GM18505 (cell line): ENCODE measurements around the gene CCL7.
"Not testable (repeated sequence)": the region's sequence is repeated elsewhere in the genome, so short reads cannot be mapped to it uniquely, and the experiment has no call there.

Source experiments
- ATAC-seq: cut with Tn5 transposase; IDR thresholded peaks from one replicate; pipeline ENCODE4 v1.9.1; 2021; ENCODE audit not compliant: unreplicated experiment
- POLR2A ChIP-seq: IDR thresholded peaks from 4 replicates; pipeline ENCODE4 v1.6.1; 2011; ENCODE audit warnings: borderline replicate concordance; ENCODE audit not compliant: insufficient read depth, insufficient read length; ENCODE audit errors: extremely low read depth

CCL7 gene

DNA sequence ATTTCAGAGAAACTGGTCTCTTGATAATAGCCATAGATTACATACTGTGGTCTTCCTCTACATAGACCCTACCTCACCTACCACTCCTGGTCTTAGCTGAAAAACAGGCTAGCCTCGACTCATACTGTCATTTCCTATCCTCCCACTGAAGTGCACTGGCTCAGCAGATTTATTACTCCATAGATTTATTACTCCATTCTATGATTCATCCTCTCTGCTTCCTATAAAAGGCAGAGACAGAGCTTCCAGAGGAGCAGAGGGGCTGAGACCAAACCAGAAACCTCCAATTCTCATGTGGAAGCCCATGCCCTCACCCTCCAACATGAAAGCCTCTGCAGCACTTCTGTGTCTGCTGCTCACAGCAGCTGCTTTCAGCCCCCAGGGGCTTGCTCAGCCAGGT is at the start of gene CCL7:
TSS of gene CCL7 (plus strand) at position 253 of the 400 bp plus-strand sequence. CDS start at position 323, 70 bp downstream.
- ATAC-seq, result no peak
- TF ChIP-seq POLR2A, result no peak

DNA sequence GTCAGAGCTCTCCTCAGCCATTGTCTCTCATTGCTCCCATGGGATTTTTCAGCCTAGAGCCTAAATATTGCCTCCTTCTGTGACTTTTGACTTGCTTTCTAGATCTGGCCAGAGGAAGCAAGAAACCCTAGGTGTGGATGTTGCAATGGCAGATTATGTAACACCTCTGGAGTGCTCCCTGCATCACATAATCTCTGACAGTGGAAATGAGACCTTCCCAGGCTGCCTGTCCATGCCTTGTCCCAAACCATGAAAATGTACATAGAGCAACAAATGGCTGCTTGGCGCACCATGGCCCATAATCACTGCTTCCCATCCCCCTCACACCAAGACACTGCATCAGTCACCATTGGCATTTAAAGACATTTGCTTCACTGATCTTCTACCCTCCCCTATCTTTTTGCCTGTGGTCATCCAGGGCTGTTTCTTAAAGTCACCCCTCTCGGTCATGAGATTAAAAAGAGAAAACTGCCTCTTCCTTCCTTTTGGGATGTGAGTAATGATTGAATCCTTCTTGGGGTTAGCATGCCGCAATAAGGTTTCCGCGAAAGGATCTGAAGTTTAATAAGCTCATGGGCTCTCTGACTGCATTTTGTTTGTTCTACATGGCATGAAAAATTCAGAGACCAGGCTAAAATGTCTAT is 49.1 kb upstream of the CCL7 start:
- TF ChIP-seq POLR2A, result no peak
- ATAC-seq, result no peak

DNA sequence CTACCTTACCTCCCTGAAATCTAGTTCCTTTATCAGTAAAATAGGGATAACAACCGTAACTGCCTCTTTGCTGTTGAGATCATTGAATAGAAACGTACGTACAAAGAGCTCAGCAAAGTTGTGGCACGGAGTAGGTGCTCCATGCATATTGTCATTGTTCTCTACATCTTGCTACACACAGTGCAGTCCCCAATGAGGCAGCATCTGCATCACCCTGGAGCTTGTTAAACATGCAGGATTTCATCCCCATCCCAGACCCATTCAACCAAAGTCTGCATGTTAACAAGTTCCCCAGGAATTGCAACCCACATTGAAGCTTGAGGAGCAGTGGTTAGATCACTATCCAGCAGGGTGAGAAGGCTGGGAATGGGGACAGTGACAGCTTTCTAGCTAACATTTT is 48.6 kb upstream of the CCL7 start:
- TF ChIP-seq POLR2A, result no peak
- ATAC-seq, result no peak

DNA sequence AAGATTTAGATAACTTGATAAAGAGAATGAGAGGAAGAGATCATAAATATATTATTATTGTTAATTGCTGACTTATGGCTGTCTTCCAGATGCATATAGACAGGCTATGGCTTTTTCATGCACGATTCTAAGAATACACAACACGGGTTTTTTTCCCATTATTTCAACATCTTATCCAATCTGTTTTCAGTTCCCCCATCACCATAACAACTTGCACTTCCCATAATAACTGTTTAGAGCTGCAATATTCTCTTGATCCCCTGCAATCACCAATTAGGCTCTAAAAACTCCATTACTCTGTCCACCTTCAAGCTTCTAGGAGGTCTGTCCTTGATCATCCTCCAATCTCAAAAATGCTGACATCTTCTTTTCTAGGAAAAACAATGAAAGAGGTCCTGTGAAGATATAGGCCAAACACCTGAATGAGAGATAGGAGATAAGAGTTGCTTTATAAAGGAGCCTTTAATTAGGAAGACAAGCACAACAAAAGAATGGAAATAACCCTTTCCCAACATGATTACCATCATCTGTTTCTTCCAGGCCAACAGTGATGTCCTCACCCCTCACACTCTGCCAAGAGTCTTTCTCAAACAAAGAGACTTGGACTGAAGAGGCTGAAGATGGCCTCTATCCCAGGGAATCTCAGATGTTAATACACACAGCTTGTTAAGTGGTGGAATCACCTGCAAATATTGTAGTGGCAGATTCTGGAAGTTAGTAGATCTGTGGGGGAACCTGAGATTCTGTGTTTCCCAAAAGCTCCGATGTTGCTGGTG is 47.1 kb upstream of the CCL7 start:
- no peak for ATAC-seq
- no peak for TF ChIP-seq POLR2A

DNA sequence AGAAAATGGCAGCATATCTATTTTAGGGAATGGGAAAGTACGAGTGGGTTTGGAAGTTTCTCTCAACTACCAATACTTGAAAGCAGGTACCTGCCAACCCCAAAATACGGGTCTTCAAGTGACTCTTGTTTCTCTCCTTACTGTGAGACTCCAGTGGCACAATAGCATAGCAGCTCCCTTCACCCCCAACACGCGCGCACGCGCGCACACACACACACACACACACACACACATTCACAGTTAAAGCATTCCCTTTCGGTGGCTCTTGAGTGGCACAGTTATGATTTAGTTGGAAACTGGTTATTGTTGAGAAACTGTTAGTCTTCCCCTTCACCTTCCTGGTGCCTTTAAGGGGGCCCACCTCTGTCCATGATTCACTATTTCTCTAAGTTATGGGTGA is 45.0 kb upstream of the CCL7 start:
- no peak for TF ChIP-seq POLR2A
- ATAC-seq, result no peak

DNA sequence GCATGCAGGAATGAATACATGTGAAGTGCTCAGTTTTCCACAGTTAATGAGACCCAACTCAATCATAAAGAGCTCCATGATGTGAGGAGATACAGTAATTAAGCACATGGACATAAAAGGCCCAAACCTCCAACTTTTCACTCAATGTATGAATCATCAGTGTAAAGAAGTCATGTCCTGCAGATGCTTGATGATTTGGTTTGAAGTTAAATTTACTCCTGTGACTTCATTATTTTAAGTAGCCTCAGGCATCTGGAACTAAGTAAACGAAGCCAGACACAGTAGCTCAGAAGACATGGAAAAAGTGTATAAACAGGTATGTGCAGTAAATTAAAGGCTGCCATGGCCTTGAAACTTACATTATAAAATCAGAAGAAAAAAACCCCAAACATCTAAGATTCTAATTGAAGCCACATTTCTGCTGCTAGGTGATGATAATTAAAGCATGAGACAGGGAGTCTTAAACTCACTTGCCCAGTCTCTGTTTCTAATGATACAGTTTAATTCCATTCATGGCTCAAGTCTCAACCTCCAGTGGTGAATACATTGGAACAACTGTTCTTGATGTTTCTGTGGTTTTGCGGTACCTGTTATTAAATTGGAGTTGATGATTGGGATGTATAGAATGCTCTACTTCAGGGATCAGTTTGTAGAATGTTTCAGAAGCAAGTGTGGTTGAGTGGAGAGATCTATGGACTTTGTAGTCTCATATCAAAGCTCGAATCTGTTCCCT is 43.8 kb upstream of the CCL7 start:
- no peak for TF ChIP-seq POLR2A
- no peak for ATAC-seq

DNA sequence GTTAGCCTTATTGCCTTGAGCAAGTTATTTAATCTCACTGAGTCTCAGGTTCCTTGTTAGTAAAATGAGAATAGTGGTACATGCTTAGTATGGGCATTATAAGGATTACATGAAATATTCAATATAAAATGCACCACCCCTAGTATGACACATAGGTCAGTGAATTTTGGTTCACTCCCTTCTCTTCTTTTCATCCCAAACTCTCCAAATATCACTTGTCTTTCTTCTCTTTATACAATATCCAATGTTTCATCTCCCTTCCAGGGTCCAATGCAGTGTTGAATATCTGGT is 43.3 kb upstream of the CCL7 start:
- no peak for ATAC-seq
- TF ChIP-seq POLR2A, result no peak

DNA sequence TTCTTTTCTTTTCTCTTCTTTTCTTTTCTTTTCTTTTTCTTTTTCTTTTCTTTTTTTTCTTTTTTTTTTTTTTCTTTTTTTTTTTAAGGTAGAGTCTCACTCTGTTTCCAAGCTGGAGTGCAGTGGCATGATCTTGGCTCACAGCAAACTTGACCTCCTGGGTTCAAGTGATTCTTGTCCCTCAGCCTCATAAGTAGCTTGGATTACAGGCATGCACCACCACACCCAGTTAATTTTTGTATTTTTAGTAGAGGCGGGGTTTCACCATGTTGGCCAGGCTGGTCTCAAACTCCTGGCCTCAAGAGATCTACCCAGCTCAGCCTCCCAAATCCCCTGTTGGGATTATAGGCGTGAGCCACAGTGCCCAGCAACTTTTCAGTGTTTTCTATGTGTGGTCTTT is 42.7 kb upstream of the CCL7 start:
- ATAC-seq, result not testable (repeated sequence)

DNA sequence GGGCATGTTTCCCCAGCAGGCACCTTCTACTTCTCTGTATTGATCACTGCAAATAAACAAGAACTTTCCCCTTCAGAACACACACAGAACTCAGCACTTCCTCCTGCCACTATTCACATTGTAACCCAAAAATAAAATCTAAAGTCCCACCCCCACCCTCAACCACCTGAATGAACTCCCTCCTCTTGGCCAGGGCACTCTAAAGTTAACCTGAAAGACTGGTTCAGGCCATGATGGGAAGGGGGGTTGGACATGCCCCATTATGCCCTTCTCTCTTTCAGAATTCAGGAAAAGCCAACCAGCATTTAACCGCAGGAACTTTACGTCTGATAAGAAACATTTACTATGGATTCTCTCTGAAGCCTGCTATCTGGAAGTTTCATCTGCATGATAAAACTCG is 42.3 kb upstream of the CCL7 start:
- no peak for TF ChIP-seq POLR2A
- no peak for ATAC-seq

DNA sequence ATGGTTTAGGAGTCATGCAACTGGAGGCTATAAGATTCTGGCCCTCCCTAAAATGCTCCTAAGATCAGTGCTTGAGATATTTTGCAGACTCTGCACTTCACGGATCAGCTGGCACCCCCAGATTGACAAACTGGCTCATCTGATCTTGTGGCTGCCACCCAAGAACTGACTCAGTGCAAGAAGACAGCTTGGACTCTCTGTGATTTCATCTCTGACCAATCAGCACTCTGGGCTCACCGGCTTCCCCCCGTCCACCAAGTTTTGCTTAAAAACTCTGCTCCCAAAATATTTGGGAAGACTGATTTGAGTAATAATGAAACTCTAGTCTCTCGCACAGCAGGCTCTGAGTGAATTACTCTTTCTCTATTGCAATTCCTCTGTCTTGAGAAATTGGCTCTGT is 41.2 kb upstream of the CCL7 start:
- ATAC-seq, result no peak
- no peak for TF ChIP-seq POLR2A

DNA sequence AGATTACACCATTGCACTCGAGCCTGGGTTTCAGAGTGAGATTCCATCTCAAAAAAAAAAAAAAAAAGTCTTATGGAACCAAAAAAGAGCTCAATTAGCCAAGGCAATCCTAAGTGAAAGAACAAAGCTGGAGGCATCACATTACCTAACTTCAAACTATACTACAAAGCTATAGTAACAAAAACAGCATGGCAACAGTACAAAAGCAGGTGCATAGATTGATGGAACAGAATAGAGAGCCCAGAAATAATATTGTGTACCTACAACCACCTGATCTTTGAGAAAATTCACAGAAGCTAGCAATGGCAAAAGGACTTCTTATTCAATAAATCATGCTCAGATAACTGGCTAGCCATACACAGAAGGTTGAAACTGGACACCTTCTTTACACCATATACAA is 39.7 kb upstream of the CCL7 start:
- no peak for ATAC-seq
- no peak for TF ChIP-seq POLR2A

DNA sequence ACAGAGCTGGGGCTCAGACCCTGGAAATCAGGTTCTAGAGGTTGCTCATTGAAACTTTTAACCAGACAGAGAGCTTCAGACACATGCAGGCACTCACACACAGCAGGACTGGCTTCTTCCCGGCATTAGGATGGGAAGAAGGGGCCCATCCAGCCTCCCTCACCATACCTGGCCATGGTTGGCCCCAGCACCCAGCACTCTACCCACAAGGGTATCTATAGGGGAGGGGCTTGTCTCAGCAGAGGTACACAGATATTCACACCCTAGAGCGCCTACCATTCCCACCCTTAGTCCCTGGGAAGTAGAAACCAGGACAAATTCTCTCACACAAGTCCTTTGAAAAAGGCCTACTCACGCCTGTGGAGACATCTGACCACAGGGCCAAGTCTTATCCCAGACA is 35.4 kb upstream of the CCL7 start:
- no peak for ATAC-seq
- no peak for TF ChIP-seq POLR2A

DNA sequence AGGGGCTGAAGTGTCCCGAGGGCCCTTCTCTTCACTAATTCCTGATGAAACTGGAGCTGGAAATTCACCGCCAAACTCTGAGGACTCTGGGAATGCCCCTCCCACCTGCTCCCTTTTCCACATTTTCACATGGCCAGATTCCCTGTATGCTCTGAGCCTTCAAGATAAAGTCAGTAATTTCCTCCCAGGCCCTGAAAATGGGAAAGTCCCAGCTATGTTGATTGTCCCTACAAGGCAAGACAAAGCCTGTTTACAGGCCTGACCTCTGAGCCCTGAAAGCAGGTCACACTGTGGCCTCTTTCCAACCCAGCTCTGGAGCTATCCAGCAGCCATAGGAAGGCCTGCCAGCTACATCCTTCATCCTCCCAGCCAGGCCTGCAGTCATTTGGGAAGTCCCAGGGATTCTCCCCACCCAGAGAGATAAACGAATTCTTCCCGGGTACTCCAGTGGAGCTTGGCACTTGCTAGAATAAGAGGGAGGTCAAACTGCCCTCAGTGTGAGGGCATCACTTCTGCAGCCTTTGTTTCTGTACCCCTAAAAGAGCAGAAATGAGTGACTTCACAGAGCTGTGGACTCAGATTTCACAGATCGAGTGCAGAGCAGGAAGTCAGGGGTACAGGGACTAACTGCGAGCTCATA is 34.5 kb upstream of the CCL7 start:
- TF ChIP-seq POLR2A, result no peak
- ATAC-seq, result no peak
